Lower leg skin (tissue), 3 donors: Measurements from ENCODE around the gene CHST5.

Experiments
- POLR2A ChIP-seq, 2 donors: fragments of 450-650 bp; IDR thresholded peaks; one replicate each; pipeline ENCODE4 v1.6.1; 2016 to 2017; ENCODE audit warnings: antibody characterized with exemption in 2 of 2, mild to moderate bottlenecking in 1 of 2, moderate library complexity in 1 of 2
- TF ChIP-seq, protein P1 (sequence below), 3 donors: fragments of 450-650 bp; IDR thresholded peaks; one replicate each; pipeline ENCODE4 v1.5.1; 2016; ENCODE audit warnings: antibody characterized with exemption in 3 of 3, mild to moderate bottlenecking in 3 of 3, moderate library complexity in 2 of 3

- TF ChIP-seq, protein P1, sequence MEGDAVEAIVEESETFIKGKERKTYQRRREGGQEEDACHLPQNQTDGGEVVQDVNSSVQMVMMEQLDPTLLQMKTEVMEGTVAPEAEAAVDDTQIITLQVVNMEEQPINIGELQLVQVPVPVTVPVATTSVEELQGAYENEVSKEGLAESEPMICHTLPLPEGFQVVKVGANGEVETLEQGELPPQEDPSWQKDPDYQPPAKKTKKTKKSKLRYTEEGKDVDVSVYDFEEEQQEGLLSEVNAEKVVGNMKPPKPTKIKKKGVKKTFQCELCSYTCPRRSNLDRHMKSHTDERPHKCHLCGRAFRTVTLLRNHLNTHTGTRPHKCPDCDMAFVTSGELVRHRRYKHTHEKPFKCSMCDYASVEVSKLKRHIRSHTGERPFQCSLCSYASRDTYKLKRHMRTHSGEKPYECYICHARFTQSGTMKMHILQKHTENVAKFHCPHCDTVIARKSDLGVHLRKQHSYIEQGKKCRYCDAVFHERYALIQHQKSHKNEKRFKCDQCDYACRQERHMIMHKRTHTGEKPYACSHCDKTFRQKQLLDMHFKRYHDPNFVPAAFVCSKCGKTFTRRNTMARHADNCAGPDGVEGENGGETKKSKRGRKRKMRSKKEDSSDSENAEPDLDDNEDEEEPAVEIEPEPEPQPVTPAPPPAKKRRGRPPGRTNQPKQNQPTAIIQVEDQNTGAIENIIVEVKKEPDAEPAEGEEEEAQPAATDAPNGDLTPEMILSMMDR (IDR thresholded peaks at IDR 0.05) = no peak
- TF ChIP-seq POLR2A (IDR thresholded peaks at IDR 0.05) = no peak
Measured at GRCh38 chr16:75555707-75556430, 20.0 kb upstream of the CHST5 start, which contains the start of gene TMEM231.
